GM18909 (cell line): ENCODE measurements around the gene C3orf49.
A peak's percentile ranks its signal among the peaks of the same experiment; 100 is the strongest.

Experiments
- ATAC-seq: cut with Tn5 transposase; IDR thresholded peaks from one replicate; pipeline ENCODE4 v1.9.1; 2021; ENCODE audit warnings: mild to moderate bottlenecking; ENCODE audit not compliant: unreplicated experiment, poor library complexity

C3orf49 gene

GRCh38 chr3:63847718-63848450 is 28.8 kb downstream of the C3orf49 start:
- no peak for ATAC-seq

DNA sequence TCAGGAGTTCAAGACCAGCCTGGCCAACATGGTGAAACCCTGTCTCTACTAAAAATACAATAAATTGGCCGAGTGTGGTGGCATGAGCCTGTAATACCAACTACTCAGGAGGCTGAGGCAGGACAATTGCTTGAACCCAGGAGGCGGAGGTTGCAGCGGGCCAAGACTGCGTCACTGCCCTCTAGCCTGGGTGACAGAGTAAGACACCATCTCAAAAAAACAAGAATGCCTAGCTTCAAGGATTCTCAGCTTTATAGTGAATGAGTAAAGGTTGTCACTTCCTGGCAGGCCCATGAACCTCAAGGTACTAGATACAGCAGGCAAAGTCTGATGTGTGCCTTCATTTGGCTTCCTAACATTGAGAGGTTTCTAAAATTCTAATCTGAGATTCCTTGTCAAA is 30.1 kb downstream of the C3orf49 start:
- ATAC-seq, result no peak

- no peak for ATAC-seq
Observed at GRCh38 chr3:63851287-63851686, 32.2 kb downstream of the C3orf49 start.

- ATAC-seq, result no peak
Observed at GRCh38 chr3:63853106-63853505, 34.0 kb downstream of the C3orf49 start.

DNA sequence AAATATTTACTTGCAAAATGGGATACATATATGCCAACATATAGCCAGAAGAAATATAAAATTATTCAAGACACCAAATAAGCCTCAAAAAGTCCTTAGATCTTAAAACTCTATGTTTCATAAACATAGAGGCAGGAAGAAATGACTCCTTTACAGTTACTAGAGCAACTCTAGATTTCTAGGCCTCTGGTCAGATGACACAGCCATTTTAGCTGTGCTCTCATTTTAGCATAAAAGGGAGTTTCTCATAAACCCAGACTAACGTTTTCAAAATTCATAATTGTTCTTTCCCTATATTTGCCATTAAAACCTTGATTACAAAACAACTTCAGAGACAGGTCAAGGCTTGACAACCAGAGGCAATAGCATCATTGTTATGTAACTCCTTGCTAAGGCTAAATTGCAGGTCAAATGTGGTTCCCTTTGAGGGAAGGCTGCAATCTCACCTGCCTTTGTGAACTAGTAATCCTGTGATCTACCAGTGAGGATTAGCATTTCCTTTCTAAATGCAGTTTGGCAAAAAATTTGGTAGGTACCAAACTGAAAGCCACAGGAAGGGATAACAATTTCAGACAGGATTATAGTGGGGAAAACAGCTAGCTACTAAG is 36.3 kb downstream of the C3orf49 start:
- ATAC-seq, result no peak

- ATAC-seq, result no peak
Observed at GRCh38 chr3:63857311-63857710, 38.2 kb downstream of the C3orf49 start.

DNA sequence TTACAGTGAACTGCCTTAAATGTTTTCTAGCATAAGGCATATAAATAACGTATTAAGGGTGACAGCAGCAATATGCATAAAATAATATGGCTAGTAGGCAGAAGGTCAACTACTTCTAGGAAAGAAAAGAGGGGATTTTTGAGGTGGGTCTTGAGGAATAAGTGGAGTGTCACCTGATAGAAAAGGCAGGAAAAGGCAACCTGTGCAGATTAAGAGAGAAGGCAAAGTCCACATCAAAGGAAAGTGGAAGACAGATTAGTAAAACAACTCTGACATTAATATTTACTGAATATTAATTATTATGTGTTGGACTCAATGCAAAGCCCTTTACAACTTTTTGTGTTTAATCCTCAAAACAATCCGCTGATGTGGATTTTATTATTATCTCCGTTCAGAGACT is 41.7 kb downstream of the C3orf49 start:
- no peak for ATAC-seq

- ATAC-seq, result no peak
Observed at GRCh38 chr3:63861306-63861705, 42.2 kb downstream of the C3orf49 start.

DNA sequence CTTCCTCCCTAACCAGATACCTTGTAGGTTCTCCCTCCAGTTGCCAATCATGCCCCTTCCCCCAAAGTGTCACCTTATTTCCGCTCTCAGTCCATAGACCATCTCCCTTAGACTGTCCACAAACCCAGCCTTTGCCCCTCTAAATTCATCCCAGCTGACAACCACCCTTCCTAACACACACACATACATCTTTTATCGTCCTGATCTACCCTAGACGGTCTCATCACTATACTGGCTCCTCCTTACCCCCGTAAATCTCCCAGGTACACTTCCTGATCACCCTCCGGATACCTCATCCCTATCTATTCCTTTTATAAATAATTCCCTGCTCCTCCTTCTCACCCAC is 43.7 kb downstream of the C3orf49 start:
- peak; percentile 3 for ATAC-seq

DNA sequence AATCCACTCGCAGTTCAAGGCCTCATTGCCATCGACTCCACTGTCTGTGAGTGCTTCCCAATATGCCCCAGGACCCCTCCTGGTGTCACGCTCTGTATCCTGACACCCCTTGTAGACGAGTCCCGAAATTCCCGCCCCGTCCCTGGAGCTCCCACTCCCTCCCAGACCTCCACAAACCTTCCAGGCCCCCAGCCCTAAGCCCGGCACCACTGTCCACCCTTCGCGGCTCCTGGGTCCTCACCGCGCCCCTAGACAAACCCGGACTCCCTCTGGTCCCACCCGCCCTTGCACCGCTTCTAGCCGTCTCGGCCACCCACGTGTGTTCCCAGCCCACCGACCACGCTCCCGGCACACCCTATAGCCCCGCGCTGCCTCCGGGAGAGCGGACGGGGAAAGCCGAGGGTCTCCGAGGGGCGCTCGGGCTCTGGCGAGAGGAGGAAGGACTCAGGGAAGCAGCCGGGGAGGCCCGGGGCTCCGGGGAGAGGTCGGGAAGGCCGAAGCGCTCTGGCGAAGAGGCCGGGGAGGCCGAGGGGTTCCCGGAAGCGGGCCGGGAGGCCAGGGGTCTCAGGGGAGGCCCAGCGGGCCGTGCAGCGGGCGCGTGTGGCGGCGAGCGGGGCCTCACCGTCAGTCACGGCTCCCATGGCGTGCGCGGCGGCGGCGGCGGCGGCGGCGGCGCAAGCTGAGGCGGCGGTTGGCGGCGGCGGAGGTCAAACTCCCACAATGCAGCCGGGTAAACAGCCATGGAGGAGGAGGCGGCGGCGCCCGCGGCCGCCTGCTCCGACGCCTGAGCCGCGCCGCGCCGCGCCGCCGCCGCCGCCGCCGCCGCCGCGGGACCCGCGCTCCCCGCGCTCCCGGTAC is 44.3 kb downstream of the C3orf49 start, which contains the start of the genes ATXN7 and THOC7:
Gene ATXN7 (plus strand): TSS at position 718 of the 858 bp plus-strand sequence. CDS start 48,732 bp downstream, outside the sequence.
Gene THOC7 (minus strand): TSS at position 656 of the 858 bp plus-strand sequence. CDS start 15 bp downstream, at position 641.
- ATAC-seq, result peak; percentile 76

DNA sequence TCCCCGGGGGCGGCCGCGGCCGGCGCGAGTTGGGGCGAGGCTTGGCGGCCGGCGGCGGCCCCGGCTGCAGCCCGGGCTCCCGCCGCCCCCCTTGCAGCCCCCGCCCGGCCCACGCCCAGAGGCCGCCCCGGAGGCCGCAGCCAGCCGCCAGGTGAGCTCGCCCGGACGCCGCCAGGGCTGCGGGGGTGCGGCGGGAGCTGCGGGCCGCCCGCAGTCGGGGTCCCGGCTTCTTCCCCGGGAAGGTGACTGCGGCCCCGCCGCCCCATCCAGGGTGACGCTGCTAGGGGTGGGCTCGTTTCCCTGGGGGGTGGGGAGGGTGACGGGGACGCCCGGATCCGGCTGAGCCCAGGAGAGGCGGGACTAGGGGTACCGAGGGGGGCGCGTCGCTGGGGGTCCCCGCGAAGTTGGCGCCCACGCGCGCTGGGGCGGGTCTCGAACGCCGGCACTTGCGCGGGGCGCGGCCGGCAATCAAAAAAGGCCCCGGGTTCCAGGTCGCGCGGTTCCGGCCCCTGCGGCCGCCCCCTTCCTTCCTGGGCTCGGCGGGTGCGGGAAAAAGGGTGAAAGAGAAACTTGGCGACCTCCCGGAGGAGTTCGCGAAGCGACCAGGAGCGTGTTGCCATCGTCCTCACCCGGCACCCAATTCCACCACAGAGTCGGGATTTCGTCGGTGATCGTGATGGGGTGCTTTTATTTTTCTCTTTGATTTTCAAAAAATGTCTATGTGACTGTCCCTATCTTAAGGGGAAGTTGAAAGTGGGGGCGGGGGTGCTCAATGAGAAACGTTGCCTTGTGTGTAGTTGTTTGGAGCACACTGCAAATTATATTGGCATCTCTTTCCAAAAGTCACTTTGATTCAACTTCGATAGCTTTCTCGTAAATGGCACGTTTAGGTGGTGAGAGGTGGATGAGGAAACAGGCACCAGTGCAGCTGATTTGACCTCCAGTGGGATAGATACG is 45.2 kb downstream of the C3orf49 start:
- peak; percentile 55 for ATAC-seq

- ATAC-seq, result no peak
Observed at GRCh38 chr3:63864965-63865327, 45.8 kb downstream of the C3orf49 start.

DNA sequence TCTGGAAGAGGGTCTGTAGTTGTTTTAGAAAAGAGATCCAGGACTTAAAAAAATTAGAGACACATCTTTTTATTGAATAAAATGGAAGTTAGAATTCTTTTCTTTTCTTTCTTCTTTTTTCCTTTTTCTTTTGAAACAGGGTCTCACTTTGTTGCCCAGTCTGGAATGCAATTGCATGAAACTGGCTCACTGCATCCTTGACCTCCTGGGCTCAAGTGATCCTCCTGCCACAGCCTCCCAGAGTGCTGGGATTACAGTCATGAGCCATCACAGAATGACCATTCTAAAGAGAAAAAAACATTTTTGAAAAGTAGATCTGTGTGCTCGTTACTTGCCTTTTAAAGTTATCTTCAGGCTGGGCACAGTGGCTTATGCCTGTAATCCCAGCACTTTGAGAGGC is 48.1 kb downstream of the C3orf49 start:
- no peak for ATAC-seq

DNA sequence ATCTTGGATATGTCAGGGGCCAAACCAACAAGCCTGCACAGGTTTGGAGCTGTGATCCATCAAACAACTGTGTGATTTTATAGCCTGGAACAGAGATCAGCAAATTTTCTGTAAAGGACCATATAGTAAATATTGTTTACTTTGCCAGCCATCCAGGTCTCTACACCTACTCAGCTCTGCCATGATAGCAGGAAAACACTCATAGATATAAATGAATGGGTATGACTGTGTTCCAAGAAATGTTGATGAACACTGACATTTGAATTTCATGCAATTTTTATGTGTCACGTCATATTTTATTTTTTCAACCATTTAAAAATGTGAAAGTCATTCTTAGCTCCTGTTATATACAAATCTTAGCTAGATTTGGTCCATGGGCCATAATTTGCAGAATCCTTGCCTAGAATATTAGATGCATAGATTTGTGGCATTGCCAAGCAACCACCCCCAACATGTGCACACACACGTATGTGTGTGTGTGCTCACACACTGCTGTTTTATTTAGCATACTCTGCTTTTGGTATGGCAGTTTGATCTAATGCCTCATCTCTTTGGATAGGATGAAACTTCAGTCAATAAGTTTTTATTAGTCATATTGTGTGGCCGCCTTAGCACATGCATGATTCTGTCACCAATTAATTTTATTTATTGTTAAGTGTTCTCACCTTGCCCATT is 51.0 kb downstream of the C3orf49 start:
- no peak for ATAC-seq

GRCh38 chr3:63870615-63871005 is 51.5 kb downstream of the C3orf49 start:
- no peak for ATAC-seq

DNA sequence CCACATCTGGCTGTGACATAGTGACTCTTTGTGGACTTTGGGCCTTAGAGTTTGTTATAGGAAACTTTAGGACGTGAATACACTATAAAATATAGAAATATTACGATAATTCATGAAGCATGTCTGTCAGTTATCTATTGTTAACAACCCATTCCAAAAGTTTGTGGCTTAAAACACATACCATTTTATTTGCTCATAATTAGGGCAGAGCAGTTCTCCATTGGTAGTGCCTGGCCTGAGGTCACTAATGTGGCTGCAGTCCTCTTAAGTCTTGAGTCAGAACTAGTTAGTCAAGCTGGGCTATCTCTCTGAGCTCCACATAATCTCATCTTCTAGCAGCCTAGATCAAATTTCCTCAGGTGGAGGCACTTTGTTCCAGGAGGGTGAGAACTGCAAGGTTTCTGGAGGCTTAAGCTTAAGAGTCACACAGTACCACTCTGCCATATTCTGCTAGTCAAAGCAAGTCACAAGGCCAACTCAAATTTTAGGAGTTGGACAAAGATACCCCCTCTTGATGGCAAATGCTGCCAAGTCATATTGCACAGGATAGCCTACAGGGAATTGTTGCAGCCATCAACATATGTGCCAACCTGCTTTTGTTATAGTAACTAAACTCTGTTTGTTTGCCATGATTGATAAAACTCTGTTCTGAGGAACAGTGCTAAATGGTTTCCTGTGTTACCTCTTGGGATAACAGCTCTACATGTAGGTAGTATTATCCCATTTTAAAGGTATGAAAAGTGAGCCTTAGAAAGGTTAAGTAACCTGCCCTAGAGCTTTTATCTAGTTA is 53.2 kb downstream of the C3orf49 start:
- ATAC-seq, result no peak

DNA sequence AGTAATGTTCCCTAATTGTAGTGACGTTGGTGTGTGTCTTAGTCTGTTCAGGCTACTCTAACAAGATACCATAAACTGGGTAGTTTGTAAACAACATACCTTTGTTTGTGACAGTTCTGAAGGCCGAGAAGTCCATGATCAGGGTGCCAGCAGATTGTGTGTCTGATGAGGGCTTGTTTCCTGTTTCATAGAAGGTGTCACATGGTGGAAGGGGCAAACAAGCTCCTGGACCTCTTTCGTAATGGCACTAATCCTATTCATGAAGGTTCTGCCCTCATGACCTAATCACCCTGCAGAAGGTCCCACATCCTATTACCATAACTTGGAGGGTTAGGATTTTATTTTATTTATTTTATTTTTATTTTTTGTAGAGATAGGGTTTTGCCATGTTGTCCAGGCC is 55.7 kb downstream of the C3orf49 start:
- no peak for ATAC-seq

- ATAC-seq, result no peak
Observed at GRCh38 chr3:63875510-63875909, 56.4 kb downstream of the C3orf49 start.

GRCh38 chr3:63876260-63876659 is 57.2 kb downstream of the C3orf49 start:
- ATAC-seq, result no peak
